T-helper 2 cell treated with Interferon-gamma antibody and Interleukin-4, amounts not matched to agents 100 ng/mL and 5 ng/mL, for 36 hours (primary cell): ENCODE results near the gene OR7C1. TPM values are rescaled to one million over a fixed set of nuclear protein-coding genes. Genes with fewer than 3 reads are reported as not detected.
"Not testable (repeated sequence)": the region's sequence is repeated elsewhere in the genome, so short reads cannot be mapped to it uniquely, and the experiment has no call there.

Experiments used
- intact Hi-C: fragments of 100-400 bp; cut with micrococcal nuclease; formaldehyde crosslinking; loops from one replicate; pipeline ENCODE4 v1.15.1; 2023
- total RNA-seq: library from RNA; stranded (reverse); gene quantifications from 2 replicates; pipeline ENCODE4 v1.2.3, GENCODE V29; 2022

OR7C1 gene
- total RNA-seq, 1 donor from 2014 or later = not detected

GRCh38 chr19:14785102-14785793 is 49.7 kb downstream of the OR7C1 start:
- intact Hi-C loops = not testable (repeated sequence)

- intact Hi-C loops = not testable (repeated sequence)
Measured at GRCh38 chr19:14784730-14785101, 50.3 kb downstream of the OR7C1 start.

GRCh38 chr19:14783410-14783998 is 51.5 kb downstream of the OR7C1 start:
- intact Hi-C loops = not testable (repeated sequence)

- intact Hi-C loops = no loop called here
Measured at GRCh38 chr19:14782626-14783409, 52.2 kb downstream of the OR7C1 start.

GRCh38 chr19:14781713-14782536 is 53.1 kb downstream of the OR7C1 start:
- intact Hi-C loops = not testable (repeated sequence)

- intact Hi-C loops = not testable (repeated sequence)
Measured at GRCh38 chr19:14780622-14781225, 54.3 kb downstream of the OR7C1 start.

- intact Hi-C loops = no loop called here
Measured at GRCh38 chr19:14779151-14779550, 55.8 kb downstream of the OR7C1 start.

- intact Hi-C loops = not testable (repeated sequence)
Measured at GRCh38 chr19:14778110-14778845, 56.7 kb downstream of the OR7C1 start, which contains the start of gene ADGRE2. Gene ADGRE2, minus strand, starts transcription at chr19:14778560. Its CDS starts 1,804 bp downstream, at chr19:14776756.

GRCh38 chr19:14777645-14778044 is 57.3 kb downstream of the OR7C1 start:
- intact Hi-C loops = not testable (repeated sequence)

GRCh38 chr19:14775869-14776586 is 59.0 kb downstream of the OR7C1 start:
- intact Hi-C loops = no loop called here

GRCh38 chr19:14775326-14775725 is 59.7 kb downstream of the OR7C1 start:
- intact Hi-C loops = not testable (repeated sequence)

- intact Hi-C loops = no loop called here
Measured at GRCh38 chr19:14774373-14774772, 60.6 kb downstream of the OR7C1 start.

- intact Hi-C loops = not testable (repeated sequence)
Measured at GRCh38 chr19:14773722-14774121, 61.3 kb downstream of the OR7C1 start.

GRCh38 chr19:14772995-14773394 is 62.0 kb downstream of the OR7C1 start:
- intact Hi-C loops = no loop called here

GRCh38 chr19:14772467-14772866 is 62.5 kb downstream of the OR7C1 start:
- intact Hi-C loops = no loop called here

GRCh38 chr19:14770944-14771839 is 63.8 kb downstream of the OR7C1 start:
- intact Hi-C loops = no loop called here

- intact Hi-C loops = no loop called here
Measured at GRCh38 chr19:14770136-14770535, 64.8 kb downstream of the OR7C1 start.

- intact Hi-C loops = no loop called here
Measured at GRCh38 chr19:14769201-14769600, 65.8 kb downstream of the OR7C1 start.

- intact Hi-C loops = no loop called here
Measured at GRCh38 chr19:14768001-14768400, 67.0 kb downstream of the OR7C1 start.
